MM.1S (cell line): ENCODE data around the gene PTHLH.

Experiments
- DNase-seq: peaks from one replicate; pipeline ENCODE4 v3.0.0-alpha.2; 2015
- H2AFZ ChIP-seq: fragments of 300-600 bp; sonication (generic); 2 replicates; pipeline ENCODE4 v1.6.0; 2016; ENCODE audit warnings: antibody characterized with exemption, low read length
- H3F3A ChIP-seq: fragments of 300-600 bp; sonication (generic); 2 replicates; pipeline ENCODE4 v1.6.1; 2016; ENCODE audit warnings: mild to moderate bottlenecking, antibody characterized with exemption, low read length, moderate library complexity, mixed read lengths; ENCODE audit not compliant: insufficient read depth
- H3K27ac ChIP-seq: fragments of 300-600 bp; sonication (generic); 2 replicates; pipeline ENCODE4 v1.5.1; 2016; ENCODE audit warnings: mild to moderate bottlenecking, low read length
- H3K27me3 ChIP-seq: fragments of 300-600 bp; sonication (generic); replicated peaks from 2 replicates; pipeline ENCODE4 v1.6.0; 2016; ENCODE audit warnings: low read length; ENCODE audit not compliant: insufficient read depth
- H3K36me3 ChIP-seq: fragments of 300-600 bp; sonication (generic); replicated peaks from 2 replicates; pipeline ENCODE4 v1.6.1; 2016; ENCODE audit warnings: mild to moderate bottlenecking, low read length, mixed read lengths; ENCODE audit not compliant: insufficient read depth
- H3K4me1 ChIP-seq: fragments of 300-600 bp; sonication (generic); 2 replicates; pipeline ENCODE4 v1.6.1; 2016; ENCODE audit warnings: low read length, mixed read lengths
- H3K4me2 ChIP-seq: fragments of 300-600 bp; sonication (generic); 2 replicates; pipeline ENCODE4 v1.6.0; 2016; ENCODE audit warnings: low read depth, low read length
- H3K4me3 ChIP-seq: fragments of 300-600 bp; sonication (generic); 2 replicates; pipeline ENCODE4 v1.5.1; 2016; ENCODE audit warnings: low read length, mixed read lengths
- H3K79me2 ChIP-seq: fragments of 300-600 bp; sonication (generic); 2 replicates; pipeline ENCODE4 v1.6.1; 2016; ENCODE audit warnings: mixed run types, low read length, mixed read lengths
- H3K9ac ChIP-seq: fragments of 300-600 bp; sonication (generic); 2 replicates; pipeline ENCODE4 v1.6.1; 2016; ENCODE audit warnings: low read length, mixed read lengths
- H3K9me2 ChIP-seq: fragments of 300-600 bp; sonication (generic); replicated peaks from 2 replicates; pipeline ENCODE4 v1.6.1; 2016; ENCODE audit warnings: mild to moderate bottlenecking, low read length, mixed read lengths; ENCODE audit not compliant: insufficient read depth
- H3K9me3 ChIP-seq: fragments of 300-600 bp; sonication (generic); replicated peaks from 2 replicates; pipeline ENCODE4 v1.6.1; 2016; ENCODE audit warnings: mild to moderate bottlenecking, low read length, mixed read lengths; ENCODE audit not compliant: insufficient read depth
- H4K20me1 ChIP-seq: fragments of 300-600 bp; sonication (generic); 2 replicates; pipeline ENCODE4 v1.6.1; 2016; ENCODE audit warnings: mild to moderate bottlenecking, low read length, moderate library complexity, mixed read lengths; ENCODE audit not compliant: insufficient read depth
- EZH2 ChIP-seq: fragments of 300-600 bp; sonication (generic); optimal IDR thresholded peaks from 2 replicates; pipeline ENCODE3; 2017; ENCODE audit warnings: low read depth, mild to moderate bottlenecking, antibody characterized with exemption, low read length, mixed read lengths
- EZH2phosphoT487 ChIP-seq: fragments of 300-600 bp; sonication (generic); IDR thresholded peaks from 2 replicates; pipeline ENCODE4 v1.6.1; 2018; ENCODE audit warnings: antibody characterized with exemption, low read length
- TF ChIP-seq, protein P1 (sequence below): fragments of 300-600 bp; sonication (generic); IDR thresholded peaks from 2 replicates; pipeline ENCODE4 v1.5.1; 2016; ENCODE audit warnings: antibody characterized with exemption, low read length, mixed read lengths

The PTHLH gene

DNA sequence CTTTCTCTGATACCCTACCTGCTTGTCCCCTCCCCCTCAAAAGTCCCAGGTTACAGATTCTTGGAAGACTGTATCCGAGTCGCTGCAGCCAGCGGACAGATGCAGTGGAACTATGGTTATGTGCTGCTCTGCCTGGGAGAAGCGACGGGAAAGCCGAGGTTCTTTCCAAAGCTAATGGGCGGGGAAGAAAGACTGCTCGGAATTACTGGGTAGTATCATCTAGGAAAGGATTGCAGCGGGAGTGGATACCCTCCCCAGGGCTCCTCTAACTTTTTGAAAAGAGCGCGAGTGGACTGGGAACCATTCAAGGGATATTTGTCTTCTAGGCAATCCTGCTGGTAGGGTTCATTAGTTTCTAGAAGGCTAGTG is 1.4 kb downstream of the PTHLH start:
- Histone ChIP-seq H3K27me3 (no peaks in the 10 kb centered on the region; the same call in 1 of the 2 replicates), H3K4me2 (no peak overlapping the region), H3K27ac (no peak overlapping the region), H3K4me3 (no peak overlapping the region), H3K4me1 (0 out of 2 replicates have a peak, but pooled peaks cover 6% of the 10 kb centered on the region), H2AFZ (no peak overlapping the region), H3K9me2 (no peaks in the 10 kb centered on the region), H3K36me3 (no peaks in the 10 kb centered on the region), H3K9ac (no peak overlapping the region), H3F3A (peaks cover 9% of the 10 kb centered on the region), H3K79me2 (no peaks in the 10 kb centered on the region), H4K20me1 (no peaks in the 10 kb centered on the region), H3K9me3 (no peaks in the 10 kb centered on the region)
- TF ChIP-seq, protein P1, sequence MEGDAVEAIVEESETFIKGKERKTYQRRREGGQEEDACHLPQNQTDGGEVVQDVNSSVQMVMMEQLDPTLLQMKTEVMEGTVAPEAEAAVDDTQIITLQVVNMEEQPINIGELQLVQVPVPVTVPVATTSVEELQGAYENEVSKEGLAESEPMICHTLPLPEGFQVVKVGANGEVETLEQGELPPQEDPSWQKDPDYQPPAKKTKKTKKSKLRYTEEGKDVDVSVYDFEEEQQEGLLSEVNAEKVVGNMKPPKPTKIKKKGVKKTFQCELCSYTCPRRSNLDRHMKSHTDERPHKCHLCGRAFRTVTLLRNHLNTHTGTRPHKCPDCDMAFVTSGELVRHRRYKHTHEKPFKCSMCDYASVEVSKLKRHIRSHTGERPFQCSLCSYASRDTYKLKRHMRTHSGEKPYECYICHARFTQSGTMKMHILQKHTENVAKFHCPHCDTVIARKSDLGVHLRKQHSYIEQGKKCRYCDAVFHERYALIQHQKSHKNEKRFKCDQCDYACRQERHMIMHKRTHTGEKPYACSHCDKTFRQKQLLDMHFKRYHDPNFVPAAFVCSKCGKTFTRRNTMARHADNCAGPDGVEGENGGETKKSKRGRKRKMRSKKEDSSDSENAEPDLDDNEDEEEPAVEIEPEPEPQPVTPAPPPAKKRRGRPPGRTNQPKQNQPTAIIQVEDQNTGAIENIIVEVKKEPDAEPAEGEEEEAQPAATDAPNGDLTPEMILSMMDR: no peak
- TF ChIP-seq EZH2: no peak
- TF ChIP-seq EZH2phosphoT487: no peak
- no peak for DNase-seq

DNA sequence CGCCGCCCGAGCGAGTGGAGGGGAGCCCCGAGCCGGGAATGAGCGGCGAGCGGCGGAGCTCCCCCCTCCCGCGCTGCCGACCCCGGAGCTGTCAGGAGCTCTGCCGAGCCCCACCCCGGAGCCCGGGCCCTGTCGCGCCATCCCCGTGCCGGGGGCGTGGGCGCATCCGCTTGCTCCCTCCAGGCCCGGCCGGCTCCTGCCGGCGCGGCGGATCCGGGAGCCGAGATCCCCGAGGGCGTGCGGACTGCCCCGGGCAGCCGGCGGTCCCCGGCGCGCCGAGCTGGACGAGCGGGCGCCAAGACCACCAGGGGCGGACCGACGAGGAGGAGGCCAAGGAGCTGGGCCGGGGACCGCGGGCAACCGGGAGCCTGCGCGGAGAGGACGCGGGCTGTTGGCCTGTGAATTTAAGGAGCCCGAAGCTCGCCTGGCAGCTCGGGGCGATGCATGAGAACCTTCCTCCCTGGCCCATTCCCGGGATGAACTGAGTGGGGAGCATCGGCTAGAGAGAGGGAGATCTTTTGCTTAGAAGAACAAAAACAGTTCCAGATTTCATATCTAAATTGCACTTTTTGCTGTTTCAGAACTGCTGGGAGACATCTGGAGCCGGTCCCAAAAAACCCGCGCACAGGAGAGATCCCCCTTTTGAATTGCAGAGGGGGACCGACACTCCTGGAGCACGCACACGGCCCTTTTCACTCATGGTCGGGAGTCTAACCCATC is 2.0 kb downstream of the PTHLH start:
- no peak for DNase-seq
- H3K4me2 ChIP-seq: no peak overlapping the region
- no peak overlapping the region for H3K27ac ChIP-seq
- H4K20me1 ChIP-seq: no peaks in the 10 kb centered on the region
- no peak overlapping the region for H2AFZ ChIP-seq
- no peak for TF ChIP-seq EZH2
- TF ChIP-seq, protein P1: no peak
- no peak for TF ChIP-seq EZH2phosphoT487
- H3K27me3 ChIP-seq: no peaks in the 10 kb centered on the region; the same call in 1 of the 2 replicates
- 0 out of 2 replicates have a peak, but pooled peaks cover 6% of the 10 kb centered on the region for H3K4me1 ChIP-seq
- H3K9me2 ChIP-seq: no peaks in the 10 kb centered on the region
- no peak overlapping the region for H3K9ac ChIP-seq
- no peaks in the 10 kb centered on the region for H3K79me2 ChIP-seq
- H3K36me3 ChIP-seq: no peaks in the 10 kb centered on the region
- H3K9me3 ChIP-seq: no peaks in the 10 kb centered on the region
- H3F3A ChIP-seq: peaks cover 9% of the 10 kb centered on the region
- no peak overlapping the region for H3K4me3 ChIP-seq

DNA sequence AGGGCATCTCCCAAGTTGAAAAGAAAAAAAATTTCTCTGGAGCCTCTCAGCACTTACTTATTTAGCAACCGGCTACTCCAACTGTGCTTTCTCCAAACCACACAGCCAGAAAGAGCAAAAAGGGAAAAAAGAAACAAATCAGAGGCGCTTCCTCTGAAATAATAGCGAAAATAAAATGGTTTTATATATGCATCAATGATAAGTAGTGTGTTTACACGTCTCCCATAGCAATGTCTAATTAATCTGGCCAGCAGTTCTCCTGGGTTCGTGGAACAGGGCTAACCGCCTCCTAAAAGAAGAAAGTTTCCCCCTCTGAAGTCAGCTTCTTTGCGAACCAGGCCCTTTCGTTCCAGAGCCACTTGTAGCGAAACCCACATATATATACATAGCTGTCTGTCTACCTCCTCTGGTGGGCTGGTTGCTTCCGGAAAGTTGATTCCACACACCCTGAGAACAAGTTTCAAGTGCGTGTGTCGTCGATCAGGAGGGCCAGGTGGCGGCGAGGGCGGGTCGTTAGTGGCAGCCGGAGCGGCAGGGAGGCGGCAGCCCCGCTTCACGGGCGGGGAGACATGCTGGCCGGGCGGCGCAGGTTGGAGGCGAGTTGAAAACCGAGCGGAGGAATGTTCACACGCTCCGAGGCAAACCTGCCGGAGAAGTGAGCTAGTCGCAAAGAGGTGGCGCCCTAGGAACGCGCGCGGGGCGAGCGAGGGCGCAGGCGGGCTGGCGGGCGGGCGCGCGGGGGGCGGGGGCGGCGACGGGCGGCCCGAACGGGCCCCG is 2.7 kb downstream of the PTHLH start:
- no peaks in the 10 kb centered on the region for H3K79me2 ChIP-seq
- peak overlapping the region; percentile 75 for H3K4me2 ChIP-seq
- H3K4me3 ChIP-seq: peak overlapping the region; percentile 55
- H3K27me3 ChIP-seq: no peaks in the 10 kb centered on the region
- H3K9me3 ChIP-seq: no peaks in the 10 kb centered on the region
- no peaks in the 10 kb centered on the region for H3K36me3 ChIP-seq
- H3K9ac ChIP-seq: peak overlapping the region; percentile 38; the same call in 1 of the 2 replicates
- peaks cover 9% of the 10 kb centered on the region for H3F3A ChIP-seq
- 0 out of 2 replicates have a peak, but pooled peaks cover 6% of the 10 kb centered on the region for H3K4me1 ChIP-seq
- peak overlapping the region; percentile 63 for H3K27ac ChIP-seq
- TF ChIP-seq EZH2phosphoT487: no peak
- TF ChIP-seq, protein P1: peak; percentile 14
- peak; percentile 93 for DNase-seq
- H3K9me2 ChIP-seq: no peaks in the 10 kb centered on the region
- no peaks in the 10 kb centered on the region for H4K20me1 ChIP-seq
- peak overlapping the region; percentile 69 for H2AFZ ChIP-seq
